ENCODE measurements around the gene ZNF280B. TPM values are rescaled to one million over a fixed set of nuclear protein-coding genes. Genes with fewer than 3 reads are reported as not detected.

ZNF280B gene
- polyA plus RNA-seq (2013): 0.58 and 0.60 TPM in 2 replicates

GRCh38 chr22:22508274-22509176 lies at the start of gene ZNF280B:
Gene ZNF280B, minus strand, starts transcription at chr22:22508742. Its CDS starts 19,344 bp downstream, at chr22:22489398.
- H3K9ac ChIP-seq (ENCODE audit: low read length): peak within 1 kb of the TSS; percentile 6
- H4K91ac ChIP-seq (ENCODE audit: low read depth, low read length): no peak within 1 kb of the TSS
- peaks cover 11% of the 10 kb centered on the region for H3K9me3 ChIP-seq (ENCODE audit: insufficient read depth, low read depth, low read length)
- H3K4ac ChIP-seq (ENCODE audit: low read depth, low read length): no peak within 1 kb of the TSS
- H4K12ac ChIP-seq (ENCODE audit: low read depth, low read length): no peak within 1 kb of the TSS
- peak; percentile 80 to 92 for DNase-seq
- H3K79me2 ChIP-seq (ENCODE audit: control insufficient read depth, insufficient read depth, low read length, poor library complexity): peaks cover 2% of the 10 kb centered on the region
- H3K4me2 ChIP-seq (ENCODE audit: low read length): peak within 1 kb of the TSS; percentile 63
- peaks cover 7% of the 10 kb centered on the region for H3K27me3 ChIP-seq (ENCODE audit: insufficient read depth, low read length)
- no peak within 1 kb of the TSS for H2BK5ac ChIP-seq (ENCODE audit: low read depth, low read length, poor library complexity)
- no CpG with 5 or more reads among the region's 72 CpGs for WGBS (ENCODE audit: extremely low coverage, insufficient coverage, insufficient read length)
- peak within 1 kb of the TSS; percentile 69 for H3K4me3 ChIP-seq (ENCODE audit: low read depth, low read length)
- H3K27ac ChIP-seq (ENCODE audit: low read depth, low read length): no peak within 1 kb of the TSS
- no peak within 1 kb of the TSS for H2BK120ac ChIP-seq (ENCODE audit: insufficient read depth, low read length, poor library complexity)
- H3K4me1 ChIP-seq (ENCODE audit: control insufficient read depth in 1 of 2, insufficient read depth in 2 of 2, low read length in 2 of 2): peaks cover 5 to 10% of the 10 kb centered on the region in 2 experiments
- H3K18ac ChIP-seq (ENCODE audit: low read length): no peak within 1 kb of the TSS
- H2AK5ac ChIP-seq (ENCODE audit: low read length): no peak within 1 kb of the TSS
- peak within 1 kb of the TSS; percentile 3 for H4K8ac ChIP-seq (ENCODE audit: low read depth, low read length)
- H2BK12ac ChIP-seq (ENCODE audit: low read length): no peak within 1 kb of the TSS
- H3K14ac ChIP-seq (ENCODE audit: low read length): peak within 1 kb of the TSS; percentile 33
- no peak within 1 kb of the TSS for H3K23ac ChIP-seq (ENCODE audit: low read length)
- H3K79me1 ChIP-seq (ENCODE audit: low read length): peaks cover 2% of the 10 kb centered on the region
- H3K36me3 ChIP-seq (ENCODE audit: control insufficient read depth in 1 of 2, insufficient read depth in 2 of 2, low read length in 2 of 2): no peaks in the 10 kb centered on the region
- peak within 1 kb of the TSS; percentile 41 for H2AFZ ChIP-seq (ENCODE audit: insufficient read depth, low read length, poor library complexity)

GRCh38 chr22:22556995-22557925 lies 48.7 kb upstream of the ZNF280B start:
- Histone ChIP-seq H2BK12ac (ENCODE audit: low read length) (no peak overlapping the region), H3K4me1 (ENCODE audit: control insufficient read depth in 1 of 2, insufficient read depth in 2 of 2, low read length in 2 of 2) (no peaks in the 10 kb centered on the region), H3K27ac (ENCODE audit: low read depth, low read length) (no peak overlapping the region), H3K36me3 (ENCODE audit: control insufficient read depth in 1 of 2, insufficient read depth in 2 of 2, low read length in 2 of 2) (no peaks in the 10 kb centered on the region), H3K79me2 (ENCODE audit: control insufficient read depth, insufficient read depth, low read length, poor library complexity) (no peaks in the 10 kb centered on the region), H2BK120ac (ENCODE audit: insufficient read depth, low read length, poor library complexity) (no peak overlapping the region), H3K18ac (ENCODE audit: low read length) (no peak overlapping the region), H3K79me1 (ENCODE audit: low read length) (no peaks in the 10 kb centered on the region), H3K4ac (ENCODE audit: low read depth, low read length) (no peak overlapping the region), H3K14ac (ENCODE audit: low read length) (no peak overlapping the region), H4K8ac (ENCODE audit: low read depth, low read length) (no peak overlapping the region), H3K9ac (ENCODE audit: low read length) (no peak overlapping the region), H3K4me3 (ENCODE audit: low read depth, low read length) (no peak overlapping the region), H4K91ac (ENCODE audit: low read depth, low read length) (no peak overlapping the region), H4K12ac (ENCODE audit: low read depth, low read length) (no peak overlapping the region), H3K27me3 (ENCODE audit: insufficient read depth, low read length) (no peaks in the 10 kb centered on the region), H2AFZ (ENCODE audit: insufficient read depth, low read length, poor library complexity) (no peak overlapping the region), H2BK5ac (ENCODE audit: low read depth, low read length, poor library complexity) (no peak overlapping the region), H3K4me2 (ENCODE audit: low read length) (no peak overlapping the region), H3K9me3 (ENCODE audit: insufficient read depth, low read depth, low read length) (peaks cover 23% of the 10 kb centered on the region), H2AK5ac (ENCODE audit: low read length) (no peak overlapping the region), H3K23ac (ENCODE audit: low read length) (no peak overlapping the region)
- WGBS (ENCODE audit: extremely low coverage, insufficient coverage, insufficient read length): no CpG with 5 or more reads among the region's 38 CpGs
- DNase-seq: no peak

GRCh38 chr22:22556578-22556977 lies 48.0 kb upstream of the ZNF280B start:
- H3K27me3 ChIP-seq (ENCODE audit: insufficient read depth, low read length): no peaks in the 10 kb centered on the region
- H2BK120ac ChIP-seq (ENCODE audit: insufficient read depth, low read length, poor library complexity): no peak overlapping the region
- H3K4me2 ChIP-seq (ENCODE audit: low read length): no peak overlapping the region
- no peak overlapping the region for H2AK5ac ChIP-seq (ENCODE audit: low read length)
- no peaks in the 10 kb centered on the region for H3K79me2 ChIP-seq (ENCODE audit: control insufficient read depth, insufficient read depth, low read length, poor library complexity)
- H3K18ac ChIP-seq (ENCODE audit: low read length): no peak overlapping the region
- H4K91ac ChIP-seq (ENCODE audit: low read depth, low read length): no peak overlapping the region
- H3K36me3 ChIP-seq (ENCODE audit: control insufficient read depth in 1 of 2, insufficient read depth in 2 of 2, low read length in 2 of 2): no peaks in the 10 kb centered on the region
- no peak overlapping the region for H3K14ac ChIP-seq (ENCODE audit: low read length)
- peaks cover 23% of the 10 kb centered on the region for H3K9me3 ChIP-seq (ENCODE audit: insufficient read depth, low read depth, low read length)
- no peak overlapping the region for H3K9ac ChIP-seq (ENCODE audit: low read length)
- no peak overlapping the region for H2BK12ac ChIP-seq (ENCODE audit: low read length)
- no peak overlapping the region for H3K4ac ChIP-seq (ENCODE audit: low read depth, low read length)
- H4K8ac ChIP-seq (ENCODE audit: low read depth, low read length): no peak overlapping the region
- WGBS (ENCODE audit: extremely low coverage, insufficient coverage, insufficient read length): no CpG with 5 or more reads among the region's 14 CpGs
- H2BK5ac ChIP-seq (ENCODE audit: low read depth, low read length, poor library complexity): no peak overlapping the region
- no peak overlapping the region for H2AFZ ChIP-seq (ENCODE audit: insufficient read depth, low read length, poor library complexity)
- H3K23ac ChIP-seq (ENCODE audit: low read length): no peak overlapping the region
- H3K4me3 ChIP-seq (ENCODE audit: low read depth, low read length): no peak overlapping the region
- H3K27ac ChIP-seq (ENCODE audit: low read depth, low read length): no peak overlapping the region
- H3K79me1 ChIP-seq (ENCODE audit: low read length): no peaks in the 10 kb centered on the region
- no peaks in the 10 kb centered on the region for H3K4me1 ChIP-seq (ENCODE audit: control insufficient read depth in 1 of 2, insufficient read depth in 2 of 2, low read length in 2 of 2)
- DNase-seq: no peak
- no peak overlapping the region for H4K12ac ChIP-seq (ENCODE audit: low read depth, low read length)

- Histone ChIP-seq H2AK5ac (ENCODE audit: low read length) (no peak overlapping the region), H3K9me3 (ENCODE audit: insufficient read depth, low read depth, low read length) (peaks cover 26% of the 10 kb centered on the region), H4K8ac (ENCODE audit: low read depth, low read length) (no peak overlapping the region), H3K4me3 (ENCODE audit: low read depth, low read length) (no peak overlapping the region), H3K27me3 (ENCODE audit: insufficient read depth, low read length) (no peaks in the 10 kb centered on the region), H2BK120ac (ENCODE audit: insufficient read depth, low read length, poor library complexity) (no peak overlapping the region), H2AFZ (ENCODE audit: insufficient read depth, low read length, poor library complexity) (no peak overlapping the region), H3K4me1 (ENCODE audit: control insufficient read depth in 1 of 2, insufficient read depth in 2 of 2, low read length in 2 of 2) (no peaks in the 10 kb centered on the region), H3K23ac (ENCODE audit: low read length) (no peak overlapping the region), H2BK5ac (ENCODE audit: low read depth, low read length, poor library complexity) (no peak overlapping the region), H3K79me1 (ENCODE audit: low read length) (no peaks in the 10 kb centered on the region), H3K4ac (ENCODE audit: low read depth, low read length) (no peak overlapping the region), H3K18ac (ENCODE audit: low read length) (no peak overlapping the region), H4K91ac (ENCODE audit: low read depth, low read length) (no peak overlapping the region), H2BK12ac (ENCODE audit: low read length) (no peak overlapping the region), H3K14ac (ENCODE audit: low read length) (no peak overlapping the region), H4K12ac (ENCODE audit: low read depth, low read length) (no peak overlapping the region), H3K4me2 (ENCODE audit: low read length) (no peak overlapping the region), H3K79me2 (ENCODE audit: control insufficient read depth, insufficient read depth, low read length, poor library complexity) (no peaks in the 10 kb centered on the region), H3K36me3 (ENCODE audit: control insufficient read depth in 1 of 2, insufficient read depth in 2 of 2, low read length in 2 of 2) (no peaks in the 10 kb centered on the region), H3K9ac (ENCODE audit: low read length) (no peak overlapping the region), H3K27ac (ENCODE audit: low read depth, low read length) (no peak overlapping the region)
- no peak for DNase-seq
- WGBS (ENCODE audit: extremely low coverage, insufficient coverage, insufficient read length): no CpG with 5 or more reads among the region's 9 CpGs
These were observed 47.1 kb upstream of the ZNF280B start for GRCh38 chr22:22555596-22555995.
